Measurements from ENCODE around the gene C1orf232.

The C1orf232 gene

DNA sequence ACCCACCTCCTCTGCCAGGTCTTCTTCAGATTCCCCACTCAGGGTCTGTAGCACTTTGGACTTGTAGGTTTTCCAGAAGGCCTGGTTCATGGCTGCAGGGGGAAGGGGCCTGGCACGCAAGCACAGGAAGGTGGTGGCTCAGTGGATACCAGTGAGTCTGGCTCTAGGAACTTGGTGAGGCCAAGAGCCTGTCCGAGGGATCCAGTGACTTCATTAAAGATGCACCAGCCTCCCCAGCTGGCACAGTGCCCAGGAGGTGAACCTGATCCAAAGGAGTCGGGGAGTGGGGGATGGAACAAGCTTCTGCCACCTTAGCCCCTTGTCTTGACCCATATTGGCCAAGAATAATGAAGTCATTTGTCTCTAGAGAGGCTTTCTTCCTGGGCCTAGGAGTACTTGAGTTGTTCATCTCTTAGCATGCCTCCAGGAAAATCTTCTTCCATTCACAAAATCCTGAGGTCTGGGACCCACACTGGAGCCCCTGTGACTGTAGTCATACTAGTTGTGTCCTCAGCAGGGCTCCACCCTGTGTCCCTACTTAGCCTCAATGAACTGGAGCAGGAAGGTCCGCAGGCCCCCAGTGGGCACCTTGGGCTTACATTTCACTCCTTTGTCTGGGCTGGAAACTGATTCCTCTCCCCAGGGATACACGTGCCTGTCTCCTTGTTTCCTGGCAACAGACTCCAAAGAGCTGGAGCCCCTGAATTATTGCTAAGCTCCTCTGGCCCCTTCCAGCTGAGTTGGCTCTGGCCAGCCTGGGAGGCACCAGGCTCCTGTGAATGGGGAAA is at the start of gene C1orf232:
TSS of gene C1orf232 (minus strand) at position 554 of the 788 bp plus-strand sequence. CDS start at position 90, 464 bp downstream.
- peaks cover 0 to 10% of the 10 kb centered on the region in 2 experiments; a peak in 1 of 3 replicates for H3K36me3 ChIP-seq (ENCODE audit: control insufficient read depth in 2 of 2, insufficient read depth in 1 of 2, low read length in 2 of 2)
- no peaks in the 10 kb centered on the region for H3K9me3 ChIP-seq (ENCODE audit: control insufficient read depth, insufficient read depth, low read depth, low read length)
- peak within 1 kb of the TSS; percentile 68 for H3K4me3 ChIP-seq (ENCODE audit: low read depth, low read length)
- H3K27ac ChIP-seq (ENCODE audit: extremely low read depth, low read depth, low read length), result peak within 1 kb of the TSS; percentile 59; the same call in 1 of the 2 replicates
- ChIA-PET POLR2A (interaction anchor here (1.3 kb wide), 1 partner anchor 9 kb away, joined by 4 read pairs; no protein-coding TSS in a partner anchor), CTCF (interaction anchor here (0.5 to 2.0 kb wide), 7 partner anchors 30 to 1248 kb away, joined by 3 to 14 read pairs (median 4); partner anchors contain the start of gene CEP85)
- peaks cover 7% of the 10 kb centered on the region; the same call in 1 of the 2 replicates for H3K4me1 ChIP-seq (ENCODE audit: control insufficient read depth, insufficient read depth, low read length)
- TF ChIP-seq ZNF404 (tag by site-specific recombination; IDR thresholded peaks at IDR 0.05) (no peak), SP7 (tag by site-specific recombination; IDR thresholded peaks at IDR 0.05) (no peak), ZNF138 (tag by site-specific recombination; IDR thresholded peaks at IDR 0.05; ENCODE audit: borderline replicate concordance) (no peak), ZNF169 (tag by site-specific recombination; IDR thresholded peaks at IDR 0.05) (no peak), ZIC2 (tag by site-specific recombination; IDR thresholded peaks at IDR 0.05) (peak; percentile 63), ZNF580 (tag by site-specific recombination; IDR thresholded peaks at IDR 0.05) (no peak), TRIM28 (IDR thresholded peaks at IDR 0.05; ENCODE audit: borderline replicate concordance, low read length) (no peak), ZNF513 (tag by site-specific recombination; IDR thresholded peaks at IDR 0.05) (no peak), ZNF692 (tag by site-specific recombination; IDR thresholded peaks at IDR 0.05) (peak; percentile 74), ZNF670 (tag by site-specific recombination; IDR thresholded peaks at IDR 0.05; ENCODE audit: low read depth) (no peak), ZNF660 (tag by site-specific recombination; IDR thresholded peaks at IDR 0.05) (peak; percentile 43; the same call in 1 of the 2 replicates), HOXC10 (CRISPR knock-in tag; IDR thresholded peaks at IDR 0.05) (no peak), ZBTB20 (tag by site-specific recombination; IDR thresholded peaks at IDR 0.05) (no peak), ZNF140 (tag by site-specific recombination; IDR thresholded peaks at IDR 0.05) (no peak), ZNF777 (tag by site-specific recombination; IDR thresholded peaks at IDR 0.05; ENCODE audit: borderline replicate concordance) (no peak), ZNF704 (tag by site-specific recombination; IDR thresholded peaks at IDR 0.05) (no peak), ZNF843 (tag by site-specific recombination; IDR thresholded peaks at IDR 0.05) (no peak), ZNF280C (tag by site-specific recombination; IDR thresholded peaks at IDR 0.05) (no peak)
- TF ChIP-seq, protein P1, sequence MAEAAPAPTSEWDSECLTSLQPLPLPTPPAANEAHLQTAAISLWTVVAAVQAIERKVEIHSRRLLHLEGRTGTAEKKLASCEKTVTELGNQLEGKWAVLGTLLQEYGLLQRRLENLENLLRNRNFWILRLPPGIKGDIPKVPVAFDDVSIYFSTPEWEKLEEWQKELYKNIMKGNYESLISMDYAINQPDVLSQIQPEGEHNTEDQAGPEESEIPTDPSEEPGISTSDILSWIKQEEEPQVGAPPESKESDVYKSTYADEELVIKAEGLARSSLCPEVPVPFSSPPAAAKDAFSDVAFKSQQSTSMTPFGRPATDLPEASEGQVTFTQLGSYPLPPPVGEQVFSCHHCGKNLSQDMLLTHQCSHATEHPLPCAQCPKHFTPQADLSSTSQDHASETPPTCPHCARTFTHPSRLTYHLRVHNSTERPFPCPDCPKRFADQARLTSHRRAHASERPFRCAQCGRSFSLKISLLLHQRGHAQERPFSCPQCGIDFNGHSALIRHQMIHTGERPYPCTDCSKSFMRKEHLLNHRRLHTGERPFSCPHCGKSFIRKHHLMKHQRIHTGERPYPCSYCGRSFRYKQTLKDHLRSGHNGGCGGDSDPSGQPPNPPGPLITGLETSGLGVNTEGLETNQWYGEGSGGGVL (tag by site-specific recombination; IDR thresholded peaks at IDR 0.05), result peak; percentile 42
- TF ChIP-seq, protein P2, sequence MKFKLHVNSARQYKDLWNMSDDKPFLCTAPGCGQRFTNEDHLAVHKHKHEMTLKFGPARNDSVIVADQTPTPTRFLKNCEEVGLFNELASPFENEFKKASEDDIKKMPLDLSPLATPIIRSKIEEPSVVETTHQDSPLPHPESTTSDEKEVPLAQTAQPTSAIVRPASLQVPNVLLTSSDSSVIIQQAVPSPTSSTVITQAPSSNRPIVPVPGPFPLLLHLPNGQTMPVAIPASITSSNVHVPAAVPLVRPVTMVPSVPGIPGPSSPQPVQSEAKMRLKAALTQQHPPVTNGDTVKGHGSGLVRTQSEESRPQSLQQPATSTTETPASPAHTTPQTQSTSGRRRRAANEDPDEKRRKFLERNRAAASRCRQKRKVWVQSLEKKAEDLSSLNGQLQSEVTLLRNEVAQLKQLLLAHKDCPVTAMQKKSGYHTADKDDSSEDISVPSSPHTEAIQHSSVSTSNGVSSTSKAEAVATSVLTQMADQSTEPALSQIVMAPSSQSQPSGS (tag by site-specific recombination; IDR thresholded peaks at IDR 0.05; ENCODE audit: low read depth), result no peak
- TF ChIP-seq, protein P3, sequence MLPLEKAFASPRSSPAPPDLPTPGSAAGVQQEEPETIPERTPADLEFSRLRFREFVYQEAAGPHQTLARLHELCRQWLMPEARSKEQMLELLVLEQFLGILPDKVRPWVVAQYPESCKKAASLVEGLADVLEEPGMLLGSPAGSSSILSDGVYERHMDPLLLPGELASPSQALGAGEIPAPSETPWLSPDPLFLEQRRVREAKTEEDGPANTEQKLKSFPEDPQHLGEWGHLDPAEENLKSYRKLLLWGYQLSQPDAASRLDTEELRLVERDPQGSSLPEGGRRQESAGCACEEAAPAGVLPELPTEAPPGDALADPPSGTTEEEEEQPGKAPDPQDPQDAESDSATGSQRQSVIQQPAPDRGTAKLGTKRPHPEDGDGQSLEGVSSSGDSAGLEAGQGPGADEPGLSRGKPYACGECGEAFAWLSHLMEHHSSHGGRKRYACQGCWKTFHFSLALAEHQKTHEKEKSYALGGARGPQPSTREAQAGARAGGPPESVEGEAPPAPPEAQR (tag by site-specific recombination; IDR thresholded peaks at IDR 0.05), result no peak
- TF ChIP-seq, protein P4, sequence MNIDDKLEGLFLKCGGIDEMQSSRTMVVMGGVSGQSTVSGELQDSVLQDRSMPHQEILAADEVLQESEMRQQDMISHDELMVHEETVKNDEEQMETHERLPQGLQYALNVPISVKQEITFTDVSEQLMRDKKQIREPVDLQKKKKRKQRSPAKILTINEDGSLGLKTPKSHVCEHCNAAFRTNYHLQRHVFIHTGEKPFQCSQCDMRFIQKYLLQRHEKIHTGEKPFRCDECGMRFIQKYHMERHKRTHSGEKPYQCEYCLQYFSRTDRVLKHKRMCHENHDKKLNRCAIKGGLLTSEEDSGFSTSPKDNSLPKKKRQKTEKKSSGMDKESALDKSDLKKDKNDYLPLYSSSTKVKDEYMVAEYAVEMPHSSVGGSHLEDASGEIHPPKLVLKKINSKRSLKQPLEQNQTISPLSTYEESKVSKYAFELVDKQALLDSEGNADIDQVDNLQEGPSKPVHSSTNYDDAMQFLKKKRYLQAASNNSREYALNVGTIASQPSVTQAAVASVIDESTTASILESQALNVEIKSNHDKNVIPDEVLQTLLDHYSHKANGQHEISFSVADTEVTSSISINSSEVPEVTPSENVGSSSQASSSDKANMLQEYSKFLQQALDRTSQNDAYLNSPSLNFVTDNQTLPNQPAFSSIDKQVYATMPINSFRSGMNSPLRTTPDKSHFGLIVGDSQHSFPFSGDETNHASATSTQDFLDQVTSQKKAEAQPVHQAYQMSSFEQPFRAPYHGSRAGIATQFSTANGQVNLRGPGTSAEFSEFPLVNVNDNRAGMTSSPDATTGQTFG (tag by site-specific recombination; IDR thresholded peaks at IDR 0.05; ENCODE audit: borderline replicate concordance), result no peak

All from HEK293 (cell line).